Middle frontal gyrus (tissue), 1 donor: Measurements from ENCODE around the gene ADARB1.

Experiments
- DNase-seq: peaks from one replicate; pipeline ENCODE4 v3.0.0-alpha.2; 2015; ENCODE audit warnings: low spot score; ENCODE audit errors: extremely low spot score

ADARB1 gene

DNA sequence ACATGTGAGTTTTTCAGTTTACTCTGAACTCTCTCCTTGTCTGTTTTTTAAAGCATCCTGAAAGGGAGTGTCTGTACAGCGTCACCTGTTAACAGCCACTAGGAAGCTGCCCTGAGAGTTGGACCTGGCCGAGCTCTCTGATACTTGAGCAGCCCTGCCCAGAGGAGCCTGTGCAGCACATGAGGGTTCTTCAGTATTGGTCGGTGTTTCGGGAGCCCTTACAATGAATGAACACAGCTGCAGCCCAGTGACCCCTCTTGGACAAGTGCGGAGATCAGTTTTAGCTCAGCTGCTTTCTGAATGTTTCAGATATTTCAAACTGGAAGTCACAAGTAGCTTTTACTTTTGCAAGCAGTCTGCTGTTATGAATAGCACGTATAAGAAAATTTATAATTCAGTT, 39.2 kb downstream of the ADARB1 start:
- DNase-seq = no peak

DNA sequence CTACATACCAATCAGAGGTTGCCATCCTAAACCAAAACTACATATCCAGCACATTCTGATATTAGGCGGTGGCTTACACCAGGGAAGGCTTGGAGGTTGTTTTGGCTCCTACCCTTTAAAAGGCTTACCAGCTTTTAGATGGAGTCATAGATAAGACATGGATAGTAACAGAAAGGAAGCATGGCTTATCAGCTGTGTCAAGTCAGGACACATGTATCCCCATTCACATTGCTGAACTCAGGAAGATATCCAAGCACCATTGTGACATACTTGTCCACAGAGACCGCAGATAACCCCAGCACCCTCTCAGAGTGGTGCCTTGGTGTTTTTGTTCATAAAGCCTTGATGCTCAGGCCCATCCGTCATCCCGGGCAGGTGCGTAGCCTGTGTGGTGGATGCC, 39.7 kb downstream of the ADARB1 start:
- no peak for DNase-seq

DNA sequence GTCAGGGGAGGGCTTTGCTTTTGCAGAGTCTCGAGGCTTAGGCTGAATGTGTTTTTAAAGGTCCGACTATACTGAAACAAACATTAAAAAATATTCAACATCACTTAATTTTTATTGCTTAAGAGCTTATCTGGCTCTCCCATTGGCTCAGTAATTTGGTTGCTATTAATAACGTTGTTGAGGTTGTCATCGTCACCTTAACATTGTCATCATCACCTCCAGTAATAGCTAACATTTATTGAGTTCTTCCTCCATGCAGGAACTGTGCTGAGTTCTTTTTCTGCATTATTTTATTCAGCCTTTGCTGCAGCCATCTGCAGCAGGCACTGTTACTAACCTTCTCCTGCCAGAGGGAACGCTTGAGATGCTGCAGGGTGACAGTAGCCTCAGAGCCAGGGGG, 40.1 kb downstream of the ADARB1 start:
- no peak for DNase-seq

DNA sequence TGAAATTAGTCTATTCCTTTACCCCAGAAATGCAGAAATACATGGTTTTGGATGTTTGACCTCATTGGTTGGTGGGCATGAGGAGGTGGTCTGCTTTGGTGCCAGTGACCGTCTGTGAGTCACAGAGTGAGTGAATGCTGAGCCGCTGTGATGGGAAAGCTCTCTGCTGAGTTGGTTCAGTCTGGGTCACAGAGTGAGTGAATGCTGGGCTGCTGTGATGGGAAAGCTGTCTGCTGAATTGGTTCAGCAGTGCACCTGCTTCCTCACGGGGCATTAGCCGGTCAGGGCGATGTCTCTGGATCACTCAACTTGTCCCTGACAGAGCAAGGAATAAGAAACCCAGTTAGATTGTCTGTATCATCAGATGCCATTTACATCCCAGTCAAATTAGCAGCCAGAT, 40.8 kb downstream of the ADARB1 start:
- no peak for DNase-seq

DNA sequence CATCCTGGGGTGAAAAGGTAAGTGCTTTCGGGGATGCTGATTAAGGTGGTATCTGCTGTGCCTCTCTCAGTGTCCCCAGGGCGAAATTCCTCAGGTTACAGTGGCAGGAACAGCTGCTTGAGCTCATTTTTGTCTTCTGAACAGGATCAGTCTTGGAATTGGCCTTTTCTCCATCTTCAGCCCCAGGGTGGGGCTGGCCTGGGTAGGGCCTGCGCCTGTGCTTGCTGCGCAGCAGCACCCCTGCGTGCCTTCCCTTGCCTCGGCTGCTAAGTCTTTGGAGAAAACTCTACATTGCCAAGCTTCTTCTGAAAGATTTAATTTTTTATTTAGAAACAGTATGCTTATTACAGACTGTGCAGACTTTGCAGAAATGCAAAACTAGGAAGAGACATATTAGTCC, 41.7 kb downstream of the ADARB1 start:
- no peak for DNase-seq

DNA sequence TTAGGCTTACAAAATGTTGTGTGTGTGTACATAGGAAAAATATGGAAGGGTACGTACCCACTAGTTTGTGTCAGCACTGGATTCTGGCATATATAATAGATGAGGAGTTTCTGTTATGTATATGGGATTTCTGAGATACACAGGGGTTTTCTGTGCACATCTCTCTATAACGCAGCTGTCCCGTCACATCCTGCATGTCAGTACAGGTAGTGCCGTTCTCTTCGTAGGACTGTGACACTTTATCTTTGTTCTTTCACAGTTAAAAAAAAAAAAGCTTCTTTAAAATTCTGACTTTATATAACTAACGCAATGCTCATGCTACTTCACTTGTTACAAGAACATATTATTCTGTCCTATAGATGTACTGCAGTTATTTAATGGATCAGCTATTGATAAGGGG, 42.9 kb downstream of the ADARB1 start:
- no peak for DNase-seq

DNA sequence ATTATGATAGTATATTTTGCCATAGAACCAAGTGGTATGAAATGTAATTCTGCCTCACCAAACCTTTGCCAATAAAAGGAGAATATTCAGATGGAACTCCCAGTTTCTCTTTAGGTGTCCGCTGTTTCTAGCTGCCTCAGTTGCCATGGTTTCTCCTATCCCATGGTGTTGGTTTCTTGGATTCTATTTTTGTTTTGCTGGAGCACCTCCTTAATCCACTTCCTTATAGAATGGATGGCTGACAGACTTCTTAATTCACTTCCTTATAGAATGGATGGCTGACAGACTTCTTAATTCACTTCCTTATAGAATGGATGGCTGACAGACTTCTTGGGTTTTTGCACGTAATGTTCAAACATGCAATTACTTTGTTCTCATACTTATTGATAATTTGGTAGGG, 43.7 kb downstream of the ADARB1 start:
- DNase-seq = no peak

DNA sequence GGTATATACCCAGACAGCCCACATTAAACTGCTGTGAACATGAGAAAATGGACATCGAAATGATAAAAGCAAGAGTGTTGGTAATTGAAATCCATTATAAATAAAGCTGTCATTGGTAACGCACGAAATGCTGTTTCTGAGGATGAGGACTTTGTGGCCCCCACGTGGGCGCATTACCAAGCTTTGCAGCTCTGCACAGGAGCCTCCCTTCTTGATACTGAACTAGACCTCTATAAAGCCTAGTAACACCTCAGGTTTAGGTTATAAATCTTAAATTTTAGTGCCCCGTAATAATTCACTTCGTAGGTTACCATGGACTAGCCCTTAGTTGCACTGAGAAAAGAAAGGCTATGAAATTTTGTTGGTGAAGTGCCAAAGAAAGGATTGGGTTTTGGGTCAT, 45.4 kb downstream of the ADARB1 start:
- DNase-seq = no peak

DNA sequence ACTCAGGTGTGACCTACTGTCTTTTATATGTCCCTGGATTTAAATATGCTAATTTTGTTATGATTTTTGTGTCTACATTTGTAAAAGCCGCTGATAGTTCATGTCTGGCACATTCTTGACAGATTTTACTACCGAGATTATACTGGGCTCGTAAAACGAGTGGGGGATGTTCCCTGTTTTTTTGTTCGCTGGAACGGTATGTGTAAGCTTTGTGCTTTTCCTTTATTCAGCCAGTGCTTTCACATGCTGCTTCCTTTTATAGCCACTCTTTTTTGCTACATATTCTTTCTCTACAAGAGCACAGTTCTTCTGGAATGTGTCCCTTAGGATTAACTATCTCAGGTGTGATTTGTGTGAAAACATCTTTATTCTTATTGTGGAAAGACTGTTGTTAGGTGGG, 46.6 kb downstream of the ADARB1 start:
- no peak for DNase-seq

DNA sequence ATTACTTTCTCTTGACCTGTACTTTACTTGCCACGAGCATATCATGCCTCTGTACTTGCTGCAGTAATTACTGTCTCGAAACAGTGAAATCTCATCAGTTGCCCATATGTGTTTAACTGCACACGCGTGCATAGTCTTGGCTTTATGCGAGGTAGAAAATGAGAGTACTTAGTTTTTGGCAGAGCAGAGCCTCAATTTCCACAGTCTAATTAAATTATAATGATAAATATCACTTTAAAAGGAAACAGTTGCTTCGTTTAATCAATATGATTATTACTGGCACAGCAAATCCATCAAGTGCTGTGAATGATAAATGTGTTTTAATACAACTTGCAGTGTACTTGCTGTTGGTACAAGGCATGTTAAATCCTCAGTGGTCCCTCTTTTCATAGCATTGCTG, 47.6 kb downstream of the ADARB1 start:
- DNase-seq = no peak

DNA sequence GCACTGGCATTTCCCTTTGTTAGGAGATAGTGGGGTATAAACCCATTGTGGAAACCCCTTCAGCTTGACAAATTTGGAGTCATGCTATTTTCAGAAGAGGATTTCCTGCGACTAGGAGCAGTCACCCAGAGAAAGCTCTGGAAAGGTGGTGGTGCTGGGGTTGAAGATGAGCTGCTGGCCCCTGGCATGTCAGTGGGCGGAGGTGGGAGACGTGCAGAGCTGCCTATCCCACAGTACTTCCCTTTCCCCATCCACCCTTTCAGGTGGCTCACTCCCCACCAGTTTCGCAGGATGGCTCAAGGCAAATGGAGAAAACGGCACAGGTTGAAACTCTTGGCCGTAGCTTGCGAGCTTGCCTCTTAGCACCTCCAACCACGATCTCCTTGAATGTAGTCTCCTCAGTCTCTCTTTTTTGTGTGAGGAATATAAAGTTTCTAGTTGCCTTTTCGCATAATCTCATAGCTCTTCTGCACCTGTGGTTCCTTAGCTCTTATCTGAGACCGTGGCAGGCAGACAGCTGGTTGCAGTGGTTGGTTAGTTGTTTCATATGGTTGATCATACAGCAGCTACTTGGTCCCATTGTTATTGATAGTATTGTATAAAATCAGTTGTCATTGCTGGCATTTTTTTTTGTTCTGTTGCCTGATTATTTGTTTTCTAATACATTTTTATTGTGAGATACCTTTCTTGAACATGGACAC, 48.2 kb downstream of the ADARB1 start:
- no peak for DNase-seq

DNA sequence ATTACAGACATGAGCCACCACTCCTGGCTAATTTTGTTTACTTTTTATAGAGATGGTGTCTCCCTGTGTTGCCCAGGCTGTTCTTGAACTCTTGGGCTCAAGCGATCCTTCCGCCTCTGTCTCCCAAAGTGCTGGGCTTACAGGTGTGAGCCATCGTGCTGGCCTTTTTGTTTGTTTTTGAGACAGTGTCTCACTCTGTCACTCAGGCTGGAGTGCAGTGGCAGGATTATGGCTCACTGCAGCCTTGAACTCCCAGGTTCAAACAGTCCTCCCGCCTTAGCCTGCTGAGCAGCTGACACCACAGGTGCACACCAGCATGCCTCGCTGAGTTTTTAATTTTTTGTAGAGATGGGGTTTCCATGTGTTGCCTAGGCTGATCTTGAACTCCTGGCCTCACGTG, 49.1 kb downstream of the ADARB1 start:
- DNase-seq = no peak

DNA sequence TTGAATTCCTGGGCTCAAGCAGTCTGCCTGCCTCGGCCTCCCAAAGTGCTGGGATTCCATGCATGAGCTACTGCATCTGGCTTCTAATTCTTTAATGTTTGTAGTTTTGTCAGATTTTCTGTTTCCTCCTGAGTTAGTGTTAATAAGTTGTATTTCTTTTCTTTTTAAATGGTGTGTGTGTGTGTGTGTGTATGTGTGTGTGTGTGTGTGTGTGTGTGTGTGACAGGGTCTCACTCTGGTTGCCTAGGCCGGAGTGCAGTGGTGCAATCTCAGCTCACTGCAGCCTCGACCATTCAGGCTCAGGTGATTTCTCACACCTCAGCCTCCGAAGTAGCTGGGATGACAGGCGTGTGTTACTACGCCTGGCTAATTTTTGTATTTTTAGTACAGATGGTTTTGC, 50.2 kb downstream of the ADARB1 start:
- no peak for DNase-seq

DNA sequence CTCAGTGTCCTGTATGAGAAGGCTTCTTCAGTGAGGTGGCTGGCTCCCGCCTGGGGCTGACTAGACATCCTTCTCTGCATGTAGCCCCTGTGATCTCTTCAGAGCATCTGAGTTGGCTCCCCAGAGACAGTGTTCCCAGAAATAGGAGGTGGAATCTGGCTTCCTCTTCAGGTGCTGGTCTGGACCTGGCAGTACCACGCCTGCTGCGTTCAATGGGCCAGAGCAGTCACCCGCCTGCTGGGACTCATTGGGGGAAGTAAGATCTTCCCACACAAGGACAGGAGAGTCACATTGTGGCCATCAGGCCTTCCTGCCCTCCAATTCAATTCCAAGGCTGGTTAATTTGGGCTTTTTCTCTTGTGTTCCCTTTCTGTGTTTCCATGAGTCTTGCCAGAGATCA, 51.0 kb downstream of the ADARB1 start:
- DNase-seq = no peak

DNA sequence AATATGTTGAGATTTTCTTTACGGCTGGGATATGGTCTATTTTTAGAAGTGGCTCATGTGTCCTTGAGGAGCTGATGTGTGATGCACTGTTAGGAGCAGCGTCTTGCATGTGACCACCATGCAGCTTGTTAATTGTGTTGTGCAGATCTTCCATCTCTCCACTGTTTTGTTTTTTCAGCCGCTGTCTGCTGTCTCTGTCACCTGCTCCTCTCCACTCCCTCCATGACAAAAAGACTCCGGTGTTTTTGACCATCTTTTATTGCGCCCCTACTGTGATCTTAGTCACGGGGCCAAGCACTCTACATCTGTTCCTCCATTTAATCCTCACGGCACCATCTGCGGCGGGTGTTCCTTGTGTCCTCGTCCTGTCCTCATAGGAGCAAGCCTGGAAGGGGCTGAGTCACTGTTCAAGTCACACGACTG, 51.8 kb downstream of the ADARB1 start:
- DNase-seq = no peak

DNA sequence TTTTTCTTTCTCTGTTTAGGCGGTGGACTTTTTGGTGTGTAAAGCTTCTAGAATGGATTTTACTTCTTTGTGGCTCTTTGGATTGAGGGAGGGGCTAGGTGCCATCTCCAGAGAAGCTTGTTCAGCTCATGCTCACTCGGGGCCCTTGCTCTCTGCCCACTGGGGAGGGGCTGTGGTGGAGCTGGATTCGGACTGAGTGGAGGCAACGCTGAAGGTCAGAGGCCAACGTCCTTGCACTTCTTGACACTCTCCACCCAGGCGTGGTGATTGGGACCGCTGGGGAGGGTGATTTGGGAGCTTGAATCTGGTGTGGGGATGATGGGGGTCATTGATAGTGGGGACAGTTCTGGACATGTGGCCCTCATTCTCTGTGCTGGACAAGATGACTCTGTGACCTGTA, 52.6 kb downstream of the ADARB1 start:
- no peak for DNase-seq

DNA sequence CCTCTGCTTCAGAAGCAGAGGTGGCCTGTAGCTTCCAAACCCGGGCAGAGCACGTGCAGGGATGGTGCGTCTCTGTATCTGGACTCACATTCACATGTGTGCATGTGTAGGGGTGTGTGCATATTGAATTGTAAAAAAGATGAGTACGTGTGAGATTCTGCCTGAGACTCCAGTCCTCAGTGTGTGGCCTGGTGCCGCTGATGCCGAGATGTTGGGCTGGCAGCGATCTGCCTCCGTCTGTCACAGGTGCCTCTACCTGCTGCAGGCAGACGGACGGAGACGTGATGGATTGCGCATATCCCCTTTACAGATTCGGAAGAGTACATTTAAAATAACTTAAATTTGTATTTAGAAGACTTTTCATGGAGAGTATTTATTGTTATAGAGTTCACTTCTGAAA, 53.6 kb downstream of the ADARB1 start:
- DNase-seq = no peak

DNA sequence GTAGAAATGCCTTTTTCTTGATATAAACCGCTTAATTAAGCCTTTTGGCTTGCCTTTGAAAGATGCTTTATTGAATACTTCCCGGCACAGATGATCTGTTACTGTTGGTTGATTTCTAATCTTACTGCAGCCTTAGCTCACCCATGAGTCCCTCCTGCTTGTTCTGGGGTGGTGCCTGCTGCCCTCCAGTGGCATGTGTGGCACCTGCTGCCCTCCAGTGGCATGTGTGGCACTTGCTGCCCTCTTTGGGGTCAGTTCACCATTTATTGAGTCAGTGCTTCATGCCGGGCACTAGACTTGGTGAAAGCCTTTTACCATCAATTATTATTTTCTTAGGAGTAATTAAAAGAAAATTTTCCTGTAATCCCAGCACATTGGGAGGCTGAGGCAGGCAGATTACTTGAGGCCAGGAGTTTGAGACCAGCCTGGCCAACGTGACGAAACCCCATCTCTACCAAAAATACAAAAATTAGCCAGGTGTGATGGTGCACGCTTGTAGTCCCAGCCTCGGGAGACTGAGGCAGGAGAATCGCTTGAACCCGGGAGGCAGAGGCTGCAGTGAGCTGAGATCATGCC, 54.3 kb downstream of the ADARB1 start:
- peak; percentile 33 for DNase-seq

DNA sequence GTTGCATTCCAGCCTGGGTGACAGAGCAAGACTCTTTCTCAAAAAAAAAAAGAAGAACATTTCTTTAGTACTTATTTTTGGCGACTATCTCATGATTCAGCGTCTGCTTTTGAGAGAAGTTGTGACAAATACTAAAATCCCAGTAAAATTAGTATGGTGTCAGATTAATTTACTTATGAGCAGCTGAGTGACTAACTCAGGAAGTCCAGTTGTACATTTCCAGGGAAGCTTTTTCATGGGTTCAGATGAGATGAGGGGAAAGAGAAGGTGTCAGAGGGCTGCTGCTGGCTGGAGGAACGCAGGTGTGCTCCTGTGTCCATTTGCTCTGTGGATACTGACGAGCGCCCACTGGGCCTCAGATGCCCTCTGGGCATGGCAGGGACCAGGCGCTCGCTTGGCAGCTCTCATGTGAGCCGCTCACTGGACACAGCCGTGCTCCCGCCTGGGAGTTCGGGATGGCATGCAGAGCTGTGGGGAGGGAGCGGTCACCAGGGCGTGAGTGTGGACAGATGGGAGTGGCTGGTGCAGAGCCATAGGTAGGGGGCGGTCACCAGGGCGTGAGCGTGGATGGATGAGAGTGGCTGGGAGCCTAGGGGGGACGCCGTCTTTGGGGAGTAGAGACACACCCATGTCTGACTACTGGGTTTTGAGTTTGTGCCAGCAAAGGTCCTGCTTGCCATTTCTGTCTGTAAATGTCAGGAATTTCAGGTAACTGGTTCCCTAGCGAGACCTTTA, 55.0 kb downstream of the ADARB1 start:
- no peak for DNase-seq

DNA sequence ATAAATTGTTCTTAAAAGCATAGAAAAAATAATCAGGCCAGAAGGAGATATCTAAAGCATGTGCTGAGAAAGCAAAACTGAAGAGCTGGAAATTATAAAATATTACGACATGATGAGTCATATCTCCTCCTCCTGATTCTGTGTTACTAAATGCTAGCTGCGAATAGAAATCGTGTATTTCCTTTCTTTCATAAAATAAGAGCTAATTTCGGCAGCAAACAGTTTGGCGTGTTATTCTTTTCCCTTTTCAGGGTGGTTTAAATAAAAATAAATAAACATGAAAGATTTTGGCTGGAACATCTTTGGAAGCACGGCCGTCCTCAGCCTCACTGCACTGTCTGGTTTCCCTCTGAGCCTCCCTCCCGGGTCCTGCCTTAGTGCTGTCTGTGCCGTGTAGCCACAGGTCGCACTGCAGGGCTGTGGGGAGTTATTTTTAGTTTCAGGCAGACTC, 56.0 kb downstream of the ADARB1 start:
- DNase-seq = no peak

DNA sequence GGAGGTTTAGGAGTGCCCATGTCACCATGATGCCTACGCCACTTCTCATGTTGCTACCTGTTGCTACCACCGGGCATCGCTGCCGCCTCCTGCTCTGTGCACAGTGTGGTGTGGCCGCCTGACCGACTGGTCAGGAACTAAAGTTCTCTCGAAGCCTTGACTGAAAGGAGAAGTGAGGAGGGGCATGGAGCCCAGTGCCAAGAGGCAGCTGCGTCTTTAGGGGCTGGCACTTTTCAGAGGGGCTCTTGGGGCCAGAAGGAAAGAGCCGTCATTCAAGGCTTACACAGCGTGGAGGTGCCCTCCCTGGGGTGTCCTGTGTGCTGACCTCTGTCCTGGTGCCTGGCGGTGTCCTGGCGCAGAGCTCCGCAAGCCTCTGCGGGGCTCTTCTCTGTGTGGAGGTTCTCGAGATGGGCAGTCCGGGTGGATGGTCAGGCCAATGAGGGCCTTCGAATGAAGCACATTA, 57.2 kb downstream of the ADARB1 start:
- no peak for DNase-seq

DNA sequence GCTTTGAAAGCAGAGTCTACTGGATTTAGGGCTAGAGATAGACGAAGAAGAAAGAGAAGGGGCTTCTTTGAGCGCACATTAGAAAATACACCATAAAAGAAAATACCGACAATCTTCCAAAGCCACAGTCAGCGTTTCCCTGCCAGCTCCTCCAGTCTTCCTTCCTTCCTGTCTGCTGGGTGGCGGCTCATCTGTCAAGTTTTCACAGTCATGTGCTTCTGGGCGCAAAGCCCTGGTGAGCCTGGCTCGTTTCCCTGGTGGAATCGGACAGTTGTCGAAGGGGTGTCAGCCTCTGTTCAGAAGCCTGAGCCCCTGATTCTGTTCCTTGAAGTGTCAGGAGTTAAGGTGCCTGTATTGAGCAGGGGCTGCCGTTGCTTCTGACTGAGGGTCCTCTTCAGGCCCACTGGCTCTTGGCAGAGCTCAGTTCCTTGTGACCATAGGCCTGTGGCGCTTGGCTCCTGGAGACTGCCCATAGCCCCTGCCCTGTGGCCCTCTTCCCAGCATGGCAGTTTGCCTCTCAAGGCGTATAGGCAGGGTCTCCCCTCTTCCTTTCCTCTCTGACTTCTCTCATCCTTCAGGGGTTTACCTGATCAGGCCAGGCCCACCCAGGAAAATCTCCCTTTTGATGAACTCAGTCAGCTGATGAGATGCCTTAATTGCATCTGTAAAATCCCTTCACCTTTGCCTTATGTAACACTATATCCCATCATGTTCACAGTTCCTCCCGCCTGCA, 58.6 kb downstream of the ADARB1 start:
- no peak for DNase-seq
